Mucosa of descending colon (tissue), 3 donors: ENCODE data around the gene ZNF740. TPM values are rescaled to one million over a fixed set of nuclear protein-coding genes. Genes with fewer than 3 reads are reported as not detected.
A peak's percentile ranks its signal among the peaks of the same experiment; 100 is the strongest.

ENCODE experiments used
- ATAC-seq: fragments of 200-7000 bp; cut with Tn5 transposase; one replicate; pipeline ENCODE4 v1.9.1; 2020; ENCODE audit warnings: mild to moderate bottlenecking, moderate library complexity
- DNase-seq, 3 donors: peaks; one replicate each; pipeline ENCODE4 v3.0.0-alpha.2; 2020
- H3K36me3 ChIP-seq: fragments of 200-600 bp; one replicate; pipeline ENCODE4 v1.8.0; 2021; ENCODE audit warnings: low read depth, mild to moderate bottlenecking
- H3K4me1 ChIP-seq: fragments of 200-600 bp; one replicate; pipeline ENCODE4 v1.8.0; 2021; ENCODE audit warnings: low read depth, mild to moderate bottlenecking
- H3K4me3 ChIP-seq: fragments of 200-600 bp; one replicate; pipeline ENCODE4 v1.8.0; 2021; ENCODE audit warnings: mild to moderate bottlenecking
- H3K9me3 ChIP-seq: fragments of 200-600 bp; one replicate; pipeline ENCODE4 v1.8.0; 2021; ENCODE audit warnings: mild to moderate bottlenecking
- CTCF ChIP-seq: fragments of 200-600 bp; IDR thresholded peaks from one replicate; pipeline ENCODE4 v1.8.0; 2022; ENCODE audit warnings: antibody characterized with exemption, mild to moderate bottlenecking
- intact Hi-C, 2 donors: fragments of 100-400 bp; cut with DNase I in 1 of 2; cut with micrococcal nuclease in 1 of 2; formaldehyde crosslinking; loops; one replicate each; pipeline versions ENCODE4 v1.11.0 to v1.11.1; 2022; cut with DNase I, micrococcal nuclease
- total RNA-seq, 3 donors: library from RNA; stranded (reverse); fragmentation: NEBNext Ultra II Directional in 2 of 3; extraction: Animal tissue kit (Norgen Biotek cat#: 25700) in 2 of 3; gene quantifications; one replicate each; pipeline versions ENCODE4 v1.2.1 to v1.2.4, GENCODE V29; 2021 to 2023
- donor health status: DM: no; HTN: no; CAD: no; lungs with moderate emphysema.
- donor health status: DM: no; HTN: no; CAD: no.
- donor health status: DM: no; HTN: yes; CAD: no.

ZNF740 gene
- total RNA-seq, 3 donors from 2014 or later: 26.1 to 52.9 (median 46.0) TPM

GRCh38 chr12:53208877-53209463 is 28.4 kb downstream of the ZNF740 start:
- intact Hi-C loops: no loop called here
- no peak for TF ChIP-seq CTCF
- Histone ChIP-seq H3K4me3 (no peak overlapping the region), H3K9me3 (no peaks in the 10 kb centered on the region), H3K4me1 (peaks cover 30% of the 10 kb centered on the region), H3K36me3 (no peaks in the 10 kb centered on the region)
- DNase-seq (no peak), ATAC-seq (peak; percentile 39)

GRCh38 chr12:53210843-53211242 is 30.3 kb downstream of the ZNF740 start:
- ATAC-seq (no peak), DNase-seq (no peak)
- H3K36me3 ChIP-seq: no peaks in the 10 kb centered on the region
- no peaks in the 10 kb centered on the region for H3K9me3 ChIP-seq
- intact Hi-C loops: loop anchor here (5.0 kb wide), 2 partner anchors 41 to 76 kb away; a partner anchor contains a TSS
- TF ChIP-seq CTCF: no peak
- H3K4me3 ChIP-seq: no peak overlapping the region
- peaks cover 23% of the 10 kb centered on the region for H3K4me1 ChIP-seq

GRCh38 chr12:53211476-53212381 is 31.2 kb downstream of the ZNF740 start:
- intact Hi-C loops: loop anchor here (5.0 kb wide), 2 partner anchors 41 to 76 kb away; a partner anchor contains a TSS
- TF ChIP-seq CTCF: no peak
- Histone ChIP-seq H3K9me3 (no peaks in the 10 kb centered on the region), H3K36me3 (no peaks in the 10 kb centered on the region), H3K4me3 (no peak overlapping the region), H3K4me1 (peaks cover 23% of the 10 kb centered on the region)
- no peak for DNase-seq
- ATAC-seq: no peak

GRCh38 chr12:53212931-53213330 is 32.4 kb downstream of the ZNF740 start:
- Histone ChIP-seq H3K4me3 (no peak overlapping the region), H3K36me3 (no peaks in the 10 kb centered on the region), H3K4me1 (peaks cover 25% of the 10 kb centered on the region), H3K9me3 (no peaks in the 10 kb centered on the region)
- ATAC-seq (no peak), DNase-seq (no peak)
- no peak for TF ChIP-seq CTCF
- intact Hi-C loops: loop anchor here (5.0 kb wide), 2 partner anchors 39 to 74 kb away; a partner anchor contains a TSS

- no peaks in the 10 kb centered on the region for H3K36me3 ChIP-seq
- DNase-seq: peak; percentile 89 to 92 (median 89)
- TF ChIP-seq CTCF: peak; percentile 90
- no peak overlapping the region for H3K4me3 ChIP-seq
- peaks cover 29% of the 10 kb centered on the region for H3K4me1 ChIP-seq
- peak; percentile 75 for ATAC-seq
- intact Hi-C loops: loop anchor here (5.0 kb wide), 2 partner anchors 39 to 74 kb away; a partner anchor contains a TSS
- H3K9me3 ChIP-seq: no peaks in the 10 kb centered on the region
These were observed 32.8 kb downstream of the ZNF740 start for GRCh38 chr12:53213348-53213747.
